K562 (cell line): ENCODE data around the gene PLA2G2C. TPM values are rescaled to one million over a fixed set of nuclear protein-coding genes. Genes with fewer than 3 reads are reported as not detected.

ENCODE experiments used
- CLOCK ChIP-seq: fragments of 250-450 bp; sonication (Bioruptor Pico); IDR thresholded peaks from 2 replicates; pipeline ENCODE4 v1.4.0; 2020; ENCODE audit warnings: mild to moderate bottlenecking, moderate library complexity, borderline replicate concordance
- HCFC1 ChIP-seq: IDR thresholded peaks from 2 replicates; pipeline ENCODE4 v1.6.1; 2012; ENCODE audit warnings: low read depth, low read length, improper control_type of control experiment
- HMGXB4 ChIP-seq: sonication (generic); formaldehyde crosslinking; IDR thresholded peaks from 2 replicates; pipeline ENCODE4 v1.8.1; 2023; ENCODE audit warnings: mild to moderate bottlenecking, missing genetic modification reagents
- NKRF ChIP-seq: fragments of 450-650 bp; IDR thresholded peaks from 2 replicates; pipeline ENCODE4 v1.6.1; 2016; ENCODE audit warnings: borderline replicate concordance
- PML ChIP-seq: IDR thresholded peaks from 2 replicates; pipeline ENCODE4 v1.6.1; 2012; ENCODE audit warnings: low read length, inconsistent platforms
- REST ChIP-seq, 2 experiments: fragments of 450-650 bp; formaldehyde crosslinking in 1 of 2; IDR thresholded peaks; 2 replicates each; pipeline versions ENCODE4 v1.4.0 to v1.6.1; 2014 to 2020; ENCODE audit warnings: mild to moderate bottlenecking in 2 of 2, borderline replicate concordance in 1 of 2, low read depth in 1 of 2
- RHOXF2B ChIP-seq: fragments of 250-450 bp; sonication (Bioruptor Pico); conservative IDR thresholded peaks from 2 replicates; pipeline ENCODE4 v1.5.1; 2021
- XRCC3 ChIP-seq: fragments of 450-650 bp; IDR thresholded peaks from 2 replicates; pipeline ENCODE4 v1.6.1; 2017; ENCODE audit warnings: mild to moderate bottlenecking, moderate library complexity
- ZFP36 ChIP-seq: fragments of 150-350 bp; IDR thresholded peaks from 2 replicates; pipeline ENCODE4 v1.6.1; 2018; ENCODE audit warnings: low read length, low read depth; ENCODE audit not compliant: partially characterized antibody
- ZNF124 ChIP-seq: sonication (generic); formaldehyde crosslinking; IDR thresholded peaks from 2 replicates; pipeline ENCODE4 v1.8.1; 2022; ENCODE audit warnings: missing genetic modification reagents
- ZNF24 ChIP-seq: fragments of 450-650 bp; IDR thresholded peaks from 2 replicates; pipeline ENCODE4 v1.6.1; 2016
- polyA plus RNA-seq, 8 experiments: library from polyadenylated mRNA; depleted of rRNA in 4 of 8; stranded (reverse) in 5 of 8; unstranded in 3 of 8; fragments of >200 nt; fragmentation: Nextera tagmentation in 2 of 8; fragmentation: Illumina TruSeq in 1 of 8; extraction: Ambion mirVana in 2 of 8; extraction: Trizol in 1 of 8; gene quantifications; 2 replicates each; pipeline versions ENCODE4 v1.2.1 to v1.2.3, GENCODE V29; 2011 to 2014; ENCODE audit warnings: inconsistent platforms in 1 of 8, missing spikeins in 1 of 8
- total RNA-seq, 7 experiments: library from RNA; depleted of rRNA in 6 of 7; stranded (reverse); fragments of >200 nt in 6 of 7; fragmentation: Illumina TruSeq in 2 of 7; extraction: Trizol in 2 of 7; gene quantifications; 2 replicates each; pipeline versions ENCODE4 v1.2.1 to v1.2.3, GENCODE V29; 2011 to 2021; ENCODE audit warnings: low replicate concordance in 1 of 7

The PLA2G2C gene
- total and polyA plus RNA-seq, 9 of the 15 experiments (the other 6 are each of a cell fraction or from before 2014, with no cell fraction given), result 0.14 to 0.49 (median 0.21) TPM

GRCh38 chr1:20194757-20195461 is 8.6 kb upstream of the PLA2G2C start (continued):
- TF ChIP-seq CLOCK (no peak), HCFC1 (0 out of 2 replicates have a peak, but pooled peaks have one; percentile 15), PML (peak; percentile 31; the same call in 1 of the 2 replicates), HMGXB4 (CRISPR knock-in tag) (no peak), ZNF24 (0 out of 2 replicates have a peak, but pooled peaks have one; percentile 56), ZFP36 (no peak), REST (IDR thresholded peaks at IDR 0.05; ENCODE audit: borderline replicate concordance) (peak; percentile 73), REST (CRISPR knock-in tag; IDR thresholded peaks at IDR 0.05; ENCODE audit: low read depth) (no peak), RHOXF2B (CRISPR knock-in tag) (no peak), XRCC3 (no peak), ZNF124 (CRISPR knock-in tag) (no peak), NKRF (no peak)
